Iris pigment epithelial cell (primary cell): ENCODE results near the gene LILRB1.
"Not testable (repeated sequence)": the region's sequence is repeated elsewhere in the genome, so short reads cannot be mapped to it uniquely, and the experiment has no call there.

Experiments used
- DNase-seq: peaks from one replicate; pipeline ENCODE4 v3.0.0-alpha.2; 2011; ENCODE audit warnings: low read depth

LILRB1 gene

GRCh38 chr19:54662730-54663129 is 32.4 kb downstream of the LILRB1 start, which contains the start of gene LILRB4:
Gene LILRB4 (plus strand): TSS chr19:54662985. CDS start chr19:54663034, 49 bp downstream.
- no peak for DNase-seq

DNA sequence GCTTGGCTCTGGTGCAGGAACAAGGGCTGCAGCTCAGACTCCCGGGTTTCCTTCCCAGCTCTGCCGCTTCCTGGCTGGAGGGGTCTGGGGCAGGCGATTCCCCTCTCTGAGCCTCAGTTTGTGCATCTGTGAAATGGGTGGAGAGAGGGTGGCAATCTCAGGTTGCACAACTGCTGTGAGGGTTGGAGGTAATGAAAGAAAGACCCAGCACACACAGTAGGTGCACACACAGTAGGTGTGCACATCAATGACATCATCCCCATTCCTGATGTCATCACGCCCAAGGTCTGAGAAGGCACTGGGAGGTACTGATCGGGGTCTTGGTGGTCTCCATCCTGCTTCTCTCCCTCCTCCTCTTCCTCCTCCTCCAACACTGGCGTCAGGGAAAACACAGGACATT is 35.2 kb downstream of the LILRB1 start:
- no peak for DNase-seq

GRCh38 chr19:54667217-54667616 is 36.9 kb downstream of the LILRB1 start:
- DNase-seq, result no peak

GRCh38 chr19:54668353-54668752 is 38.1 kb downstream of the LILRB1 start:
- DNase-seq, result no peak

- DNase-seq, result no peak
These were observed 40.5 kb downstream of the LILRB1 start for GRCh38 chr19:54670576-54671357.

- no peak for DNase-seq
These were observed 42.9 kb downstream of the LILRB1 start for GRCh38 chr19:54673222-54673621.

DNA sequence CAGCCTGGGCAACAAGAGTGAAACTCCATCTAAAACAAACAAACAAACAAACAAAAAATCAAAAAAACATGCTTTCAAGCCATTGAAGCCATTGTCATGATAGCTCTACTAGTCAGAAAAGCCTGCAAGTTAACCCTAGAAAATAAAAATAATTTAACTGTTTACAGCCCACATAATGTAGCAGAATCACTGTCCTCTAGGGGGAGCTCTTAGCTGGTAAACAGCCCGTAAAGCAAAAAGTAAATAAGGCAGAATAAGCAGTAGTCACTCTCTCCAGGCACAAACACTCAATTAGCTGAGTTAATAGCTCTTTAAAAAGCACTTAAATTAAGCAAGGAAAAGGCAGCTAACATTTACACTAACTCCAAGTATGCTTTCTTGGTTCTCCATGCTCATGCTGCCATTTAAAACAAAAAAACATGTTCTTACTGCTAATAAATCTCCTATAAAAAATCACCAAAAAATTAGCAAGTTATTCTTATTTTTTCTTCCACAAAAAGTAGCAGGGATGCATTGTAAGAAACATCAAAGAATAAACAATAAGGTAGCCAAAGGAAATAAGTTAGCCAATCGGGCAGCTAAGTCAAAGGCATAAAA is 43.8 kb downstream of the LILRB1 start:
- peak; percentile 23 for DNase-seq

- DNase-seq, result peak; percentile 25
These were observed 46.0 kb downstream of the LILRB1 start for GRCh38 chr19:54676210-54676834.

DNA sequence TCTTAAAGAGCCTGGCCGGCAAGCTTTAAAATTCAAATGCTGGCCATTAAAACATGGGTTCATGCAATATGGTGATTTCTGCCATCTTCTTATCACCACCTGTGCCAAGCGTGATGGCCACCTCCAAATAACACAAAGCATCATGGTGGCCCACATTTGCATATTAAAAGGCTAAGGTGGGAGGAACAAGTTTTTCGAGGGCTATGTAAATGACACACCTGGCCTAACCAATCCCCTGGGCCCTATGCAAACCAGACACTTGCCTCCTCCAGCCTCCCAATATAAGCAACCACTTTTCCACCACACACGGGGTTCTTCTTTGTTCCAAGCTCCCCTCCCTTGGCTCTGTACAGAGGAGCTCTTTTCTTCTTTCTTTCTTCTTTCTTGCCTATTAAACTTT is 46.9 kb downstream of the LILRB1 start:
- DNase-seq, result no peak

DNA sequence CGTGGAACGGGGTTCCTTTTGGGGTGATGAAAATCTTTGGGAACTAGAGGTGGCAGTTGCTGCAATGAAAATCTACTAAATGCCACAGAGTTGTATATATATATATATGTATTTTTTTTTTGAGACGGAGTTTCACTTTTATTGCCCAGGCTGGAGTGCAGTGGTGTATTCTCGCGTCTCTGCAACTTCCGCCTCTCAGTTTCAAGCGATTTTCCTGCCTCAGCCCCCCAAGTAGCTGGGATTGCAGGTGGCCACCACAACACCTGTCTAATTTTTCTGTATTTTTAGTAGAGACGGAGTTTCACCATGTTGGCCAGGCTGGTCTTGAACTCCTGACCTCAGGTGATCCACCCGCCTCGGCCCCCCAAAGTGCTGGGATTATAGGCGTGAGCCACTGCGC is 51.3 kb downstream of the LILRB1 start:
- DNase-seq, result not testable (repeated sequence)

GRCh38 chr19:54682306-54682856 is 52.1 kb downstream of the LILRB1 start:
- DNase-seq, result no peak

- peak; percentile 33 for DNase-seq
These were observed 54.2 kb downstream of the LILRB1 start for GRCh38 chr19:54684527-54684926.
